Tibial nerve (tissue), 3 donors: ENCODE measurements around the gene SDHD.

Experiments used
- CTCF ChIP-seq, 5 experiments: fragments of 200-600 bp in 3 of 5; fragments of 450-650 bp in 2 of 5; sonication (generic) in 3 of 5; IDR thresholded peaks; one replicate each; pipeline ENCODE4 v1.5.1; 2016 to 2019; ENCODE audit warnings: antibody characterized with exemption in 5 of 5, mild to moderate bottlenecking in 3 of 5, moderate library complexity in 2 of 5
- POLR2A ChIP-seq, 2 donors: fragments of 450-650 bp; IDR thresholded peaks; one replicate each; pipeline ENCODE4 v1.6.1; 2017; ENCODE audit warnings: antibody characterized with exemption in 2 of 2, mild to moderate bottlenecking in 2 of 2, moderate library complexity in 2 of 2

DNA sequence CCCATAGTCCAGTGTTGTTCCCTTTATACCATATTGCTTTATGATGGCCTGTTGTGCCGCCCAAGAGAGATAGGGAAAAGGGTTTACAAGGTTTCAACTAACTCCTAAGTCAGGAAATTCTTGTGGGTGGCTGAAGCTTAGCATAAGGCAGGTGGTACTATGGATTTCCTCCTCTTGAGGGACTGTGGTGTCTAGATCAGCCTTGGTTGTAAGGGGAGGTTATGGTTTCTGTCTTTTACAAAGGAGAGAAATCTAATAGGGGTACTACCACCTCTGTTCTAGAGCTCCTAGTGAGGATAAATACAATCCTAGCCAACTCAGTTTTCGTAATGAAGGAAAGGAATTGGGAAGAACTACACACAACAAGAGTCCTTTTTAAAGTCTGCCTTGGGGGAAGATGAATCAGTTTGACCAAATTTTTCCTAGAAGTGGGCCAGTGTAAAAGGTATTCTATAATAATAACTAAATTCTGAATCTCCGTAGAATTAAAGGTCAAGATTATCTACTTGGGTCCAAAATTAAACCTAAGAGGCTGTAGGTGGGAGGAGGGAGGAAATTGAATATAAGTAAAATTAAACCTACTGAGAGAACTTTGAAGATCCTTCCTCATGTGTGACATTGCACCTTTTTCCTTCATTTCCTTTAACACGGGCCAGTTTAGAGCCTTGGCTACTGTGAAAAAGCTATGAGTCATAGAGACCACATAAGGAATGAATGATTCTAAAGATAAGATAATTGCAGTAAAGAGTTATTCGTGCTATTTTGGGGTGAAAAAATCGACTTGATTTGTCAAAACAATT lies 44.3 kb upstream of the SDHD start:
- TF ChIP-seq CTCF (IDR thresholded peaks at IDR 0.05): no peak
- TF ChIP-seq POLR2A (IDR thresholded peaks at IDR 0.05): no peak
